NCI-H510A treated with DMSO at 0.1 percent for 48 hours (cell line): ENCODE results near the gene H1-8.

Experiments used
- DNase-seq: peaks from one replicate; lab custom pipeline; 2025; lab: John Stamatoyannopoulos, UW

H1-8 gene

DNA sequence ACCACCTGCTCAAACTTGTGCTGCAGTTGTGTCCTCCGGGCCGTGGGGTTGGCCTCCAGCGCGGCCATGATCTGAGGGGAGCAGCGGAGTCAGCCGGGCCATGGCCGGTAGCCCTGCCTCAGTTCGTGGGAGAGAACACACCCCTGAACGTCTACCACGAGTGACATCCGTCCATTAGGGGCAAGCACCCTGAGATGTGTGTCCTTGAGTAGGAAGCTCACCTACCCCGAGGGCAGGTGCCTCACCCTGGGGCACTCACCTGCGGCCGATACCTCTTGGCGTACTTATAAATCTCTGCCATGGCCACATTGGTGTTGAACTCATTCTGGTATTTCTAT, 13.4 kb downstream of the H1-8 start:
- DNase-seq = no peak

DNA sequence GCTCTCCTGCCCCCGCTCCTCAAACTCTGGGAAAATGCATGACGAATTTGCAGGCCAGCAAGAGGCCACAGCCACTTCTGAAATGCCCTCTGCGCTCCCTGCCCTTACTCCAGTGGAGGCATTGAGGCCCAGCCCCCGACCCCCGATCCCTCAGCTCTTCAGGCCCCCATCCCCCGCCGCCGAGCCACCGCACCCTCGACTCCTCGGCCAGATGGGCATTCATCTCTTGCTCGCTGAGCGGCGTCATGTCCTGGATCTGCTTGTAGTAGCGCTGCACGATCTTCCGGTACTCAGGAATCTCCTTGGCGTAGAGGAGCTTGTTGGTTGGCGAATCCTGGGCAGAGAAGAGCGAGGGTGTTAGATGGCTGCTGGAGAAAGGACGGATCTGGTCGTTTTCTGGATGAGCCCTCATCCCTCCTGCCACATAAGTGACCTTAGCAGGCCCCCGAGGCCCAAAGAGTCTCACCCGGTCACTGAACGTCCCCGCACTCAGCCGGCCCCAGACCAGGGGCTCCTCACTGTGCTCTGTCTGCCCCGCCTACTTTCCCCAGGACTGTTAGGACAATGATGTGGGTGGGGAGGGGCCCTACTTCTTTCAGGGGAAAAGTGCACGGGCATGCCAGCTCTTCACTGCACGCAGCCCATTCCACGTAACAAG, 14.0 kb downstream of the H1-8 start:
- no peak for DNase-seq

DNA sequence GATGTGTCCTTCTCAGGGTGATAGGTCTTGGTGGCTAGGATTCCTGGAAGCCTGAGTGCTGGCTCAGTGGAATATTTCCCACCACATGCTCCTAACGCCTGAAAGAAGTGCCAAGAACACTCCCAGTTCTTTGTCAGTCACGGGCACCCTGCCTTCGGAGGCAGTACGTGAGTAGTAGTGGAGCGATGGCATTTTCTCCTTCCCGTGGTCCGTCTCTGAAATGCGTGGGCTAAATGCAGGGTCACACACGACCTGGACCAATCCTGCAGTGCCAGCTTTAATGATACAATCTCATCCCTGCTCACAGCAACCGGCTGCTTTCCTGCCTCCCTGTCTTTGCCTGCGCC, 14.5 kb downstream of the H1-8 start:
- DNase-seq = no peak

DNA sequence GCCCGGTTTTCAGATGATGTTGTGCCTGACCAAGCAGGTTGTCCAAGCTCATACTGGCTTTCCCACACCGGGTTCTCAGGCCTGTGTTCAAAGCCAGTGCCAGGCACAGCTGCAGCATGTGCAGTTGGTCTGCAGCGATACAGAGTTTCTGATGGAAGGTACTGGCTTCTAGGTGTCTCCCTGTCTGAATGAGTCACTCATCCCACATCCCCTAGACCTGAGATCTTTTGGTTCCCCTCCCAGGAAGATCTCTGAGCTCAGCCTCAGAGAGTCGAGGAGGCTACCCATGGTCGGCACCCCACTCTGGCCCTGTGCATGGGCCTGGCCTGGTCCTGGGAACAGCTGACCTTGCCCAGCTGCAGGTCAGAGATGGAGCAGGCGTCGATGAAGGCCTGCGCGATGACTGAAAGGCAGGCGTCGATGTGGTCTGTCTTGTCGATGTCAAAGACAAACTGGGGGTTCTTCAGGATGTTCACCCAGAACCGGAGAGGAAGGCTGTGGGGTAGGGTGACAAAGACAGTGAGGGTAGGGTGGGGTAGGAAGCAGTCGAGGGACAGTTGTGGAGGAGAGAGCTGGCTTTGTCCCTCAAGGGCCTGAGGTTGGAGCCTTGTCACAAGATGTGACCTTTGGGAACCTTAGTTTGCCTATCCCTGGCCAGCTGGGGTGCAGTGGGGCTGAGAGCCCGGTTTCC, 15.3 kb downstream of the H1-8 start:
- no peak for DNase-seq

DNA sequence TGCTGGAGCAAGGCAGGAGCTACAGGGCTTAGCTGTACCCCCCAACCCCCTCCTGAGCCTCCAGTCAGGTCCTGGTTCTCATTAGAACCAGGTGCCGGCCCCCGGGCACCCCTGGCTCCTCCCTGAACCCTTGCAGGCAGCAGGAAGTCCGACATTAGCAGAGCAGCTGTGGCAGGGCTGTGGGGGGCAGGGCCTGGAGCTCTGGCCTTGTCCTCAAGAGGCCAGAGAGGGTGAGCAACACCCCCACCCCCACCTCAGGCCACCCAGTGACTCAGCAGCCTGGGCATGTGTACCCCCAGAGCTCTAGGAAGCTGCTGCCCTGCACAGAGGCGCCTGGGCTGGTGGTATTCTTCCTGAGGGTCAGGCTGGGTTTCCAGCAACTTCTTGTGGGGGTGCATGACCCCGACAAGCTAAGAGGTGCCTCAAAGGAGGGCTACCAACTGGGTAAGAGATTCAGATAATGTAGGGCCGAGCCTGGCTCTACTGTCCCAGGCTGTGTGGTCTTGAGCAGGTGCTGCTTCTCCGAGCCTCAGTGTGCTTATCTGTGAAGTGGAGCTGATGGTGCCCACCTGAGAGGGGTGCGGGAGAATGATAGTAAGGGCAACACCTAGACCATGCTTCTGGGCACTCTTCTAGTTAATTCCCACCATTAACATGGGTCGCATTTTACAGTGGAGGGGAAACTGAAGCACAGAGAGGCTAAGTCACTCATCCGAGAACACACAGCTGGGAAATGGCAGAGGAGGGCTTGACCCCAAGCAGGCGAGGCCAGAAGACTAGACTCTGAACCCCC, 16.0 kb downstream of the H1-8 start:
- no peak for DNase-seq

DNA sequence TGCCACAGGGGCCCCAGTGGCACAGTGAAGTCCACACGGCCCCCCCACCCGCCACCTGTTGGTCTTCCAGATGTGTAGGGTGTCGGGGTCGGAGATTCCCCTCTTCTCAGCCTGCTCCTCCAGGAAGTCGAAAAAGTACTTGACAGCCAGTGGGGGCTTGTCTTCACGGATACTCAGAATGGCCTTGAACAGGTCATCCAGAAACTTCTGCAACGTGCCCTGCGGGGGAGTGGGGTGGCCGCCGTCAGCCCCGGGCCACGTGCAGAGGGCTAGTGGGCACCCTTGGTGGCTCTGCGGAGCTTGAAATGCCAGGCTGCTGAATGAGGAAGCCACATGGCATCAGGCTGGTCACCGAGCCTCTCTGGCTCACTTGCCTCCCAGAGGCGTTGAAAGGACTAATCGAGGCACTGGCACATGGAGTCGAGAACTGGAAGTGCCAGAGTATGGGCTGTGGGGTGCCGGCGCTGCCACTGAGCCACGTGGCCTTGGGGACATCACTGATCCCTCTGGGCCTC, 16.6 kb downstream of the H1-8 start:
- DNase-seq = no peak

DNA sequence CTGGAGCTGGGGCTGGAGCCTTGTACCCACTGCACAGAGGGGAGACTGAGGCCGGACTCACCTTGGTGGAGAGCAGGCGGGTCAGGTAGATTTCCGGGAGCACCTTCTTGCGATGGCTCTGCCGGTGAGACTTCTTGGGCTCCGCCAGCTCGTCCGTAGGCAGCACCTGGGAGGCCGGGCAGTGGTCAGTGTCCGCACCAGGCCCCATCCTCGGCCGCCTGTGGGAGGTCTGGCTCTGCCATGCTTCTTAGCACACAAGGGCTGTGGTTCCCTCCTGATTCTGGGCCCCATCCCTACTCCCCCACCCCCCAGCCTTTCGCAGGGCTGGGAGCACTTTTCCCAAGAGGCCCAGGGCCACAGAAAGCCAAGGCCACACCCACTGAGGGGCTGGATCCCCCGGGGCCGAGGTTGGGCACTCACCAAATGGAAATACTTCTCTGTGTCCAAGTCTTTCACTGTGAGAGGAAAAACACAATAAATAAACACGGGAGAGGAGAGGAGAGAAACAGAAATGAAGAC, 17.4 kb downstream of the H1-8 start:
- DNase-seq = no peak

DNA sequence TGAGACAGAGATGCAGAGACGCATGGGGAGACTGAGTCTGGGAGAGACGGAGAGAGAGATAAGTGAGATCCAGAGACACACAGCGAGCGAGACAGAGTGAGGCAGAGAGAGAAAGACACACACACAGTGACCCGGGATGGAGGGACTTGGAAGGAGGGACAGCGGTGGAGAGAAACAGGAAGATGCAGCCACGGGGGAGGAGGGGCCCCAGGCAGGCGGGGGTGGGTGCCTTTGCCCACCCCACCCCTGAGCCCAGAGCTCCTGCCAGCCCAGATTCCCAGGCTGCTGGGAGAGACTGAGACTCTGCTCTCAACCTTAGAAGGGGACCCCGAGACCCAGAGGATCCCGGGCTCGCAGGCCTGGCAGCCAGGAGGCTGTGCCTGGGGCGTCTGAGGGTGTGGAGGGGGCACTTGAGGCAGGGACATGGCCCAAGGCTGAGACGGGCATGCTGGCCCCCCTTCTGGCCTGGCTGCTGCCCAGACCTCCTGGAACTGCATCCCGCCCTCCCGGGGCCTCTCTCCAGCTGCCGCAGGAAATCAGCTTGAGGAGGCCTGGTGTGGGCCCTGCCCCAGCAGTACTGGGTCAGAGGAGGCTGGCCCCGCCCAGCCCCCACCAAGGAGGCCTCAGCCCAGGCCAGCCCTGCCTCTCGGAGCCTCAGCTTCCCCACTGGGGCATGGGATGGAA, 18.1 kb downstream of the H1-8 start:
- DNase-seq = no peak

DNA sequence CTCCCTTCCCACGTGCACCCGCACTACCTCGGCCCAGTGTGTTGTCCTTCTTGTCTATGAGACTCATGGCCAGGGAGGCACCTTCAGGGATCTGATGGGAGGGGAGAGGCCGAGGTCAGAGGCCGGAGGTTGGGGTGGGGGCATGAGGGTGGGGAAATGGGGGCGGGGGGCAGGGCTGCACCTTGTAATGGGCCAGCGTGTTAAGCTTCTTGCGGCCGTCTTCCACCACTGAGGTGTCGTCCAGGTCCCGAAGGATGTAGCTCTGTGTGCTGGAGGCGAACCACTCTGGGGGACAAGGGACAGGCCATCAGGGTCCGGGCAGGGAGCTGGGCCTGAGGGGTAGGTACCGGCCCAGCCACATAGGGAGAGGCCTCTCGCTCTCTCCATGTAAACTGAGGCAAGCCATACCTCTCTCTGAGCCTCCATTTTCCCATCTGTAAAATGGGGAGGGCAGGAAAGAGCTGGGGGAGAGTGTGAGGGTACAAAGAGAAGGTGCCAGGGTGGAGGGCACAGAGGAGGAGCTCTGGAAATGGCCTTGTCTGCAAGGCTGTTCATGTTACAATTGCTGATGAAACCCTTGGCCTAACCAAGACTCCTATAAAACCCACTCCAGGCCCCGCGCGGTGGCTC, 18.8 kb downstream of the H1-8 start:
- DNase-seq = no peak

DNA sequence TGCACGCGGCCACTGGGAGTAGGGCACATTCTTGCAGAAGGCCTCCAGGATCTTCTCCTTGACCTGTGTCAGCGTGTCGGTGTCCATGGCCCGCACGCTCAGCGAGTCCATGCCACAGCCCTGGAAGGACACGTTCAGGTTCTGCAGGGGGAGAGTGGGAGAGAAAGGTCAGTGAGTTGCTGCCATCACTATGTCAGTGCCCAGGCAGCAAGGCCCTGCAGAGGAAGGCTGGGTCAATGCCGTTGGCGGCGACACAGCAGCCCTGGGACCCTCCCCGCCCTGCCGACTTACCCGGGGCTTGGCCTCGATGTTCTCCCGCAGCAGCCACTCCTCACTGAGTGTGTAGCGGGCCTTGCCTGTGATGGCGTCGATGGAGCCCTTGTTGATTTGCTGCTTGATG, 19.8 kb downstream of the H1-8 start:
- DNase-seq = no peak

DNA sequence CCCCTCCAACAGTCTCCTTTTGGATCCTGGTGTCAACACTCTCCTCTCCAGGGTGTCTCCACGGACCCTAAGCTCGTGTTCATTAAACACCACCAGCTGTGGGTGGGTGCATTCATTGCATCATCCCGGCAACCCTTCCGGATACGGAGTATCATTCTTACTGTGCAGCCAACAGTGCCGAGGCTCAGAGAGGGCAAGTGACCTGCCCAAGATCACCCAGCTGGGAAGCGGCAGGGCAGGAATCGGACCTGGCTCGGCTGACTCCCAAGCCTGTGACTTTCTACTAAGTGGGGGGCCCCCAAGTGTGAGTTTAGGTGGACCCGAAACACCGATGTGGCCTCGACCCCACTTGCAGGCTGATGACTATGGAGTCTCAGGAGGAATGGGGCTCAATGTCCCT, 20.4 kb downstream of the H1-8 start:
- no peak for DNase-seq

DNA sequence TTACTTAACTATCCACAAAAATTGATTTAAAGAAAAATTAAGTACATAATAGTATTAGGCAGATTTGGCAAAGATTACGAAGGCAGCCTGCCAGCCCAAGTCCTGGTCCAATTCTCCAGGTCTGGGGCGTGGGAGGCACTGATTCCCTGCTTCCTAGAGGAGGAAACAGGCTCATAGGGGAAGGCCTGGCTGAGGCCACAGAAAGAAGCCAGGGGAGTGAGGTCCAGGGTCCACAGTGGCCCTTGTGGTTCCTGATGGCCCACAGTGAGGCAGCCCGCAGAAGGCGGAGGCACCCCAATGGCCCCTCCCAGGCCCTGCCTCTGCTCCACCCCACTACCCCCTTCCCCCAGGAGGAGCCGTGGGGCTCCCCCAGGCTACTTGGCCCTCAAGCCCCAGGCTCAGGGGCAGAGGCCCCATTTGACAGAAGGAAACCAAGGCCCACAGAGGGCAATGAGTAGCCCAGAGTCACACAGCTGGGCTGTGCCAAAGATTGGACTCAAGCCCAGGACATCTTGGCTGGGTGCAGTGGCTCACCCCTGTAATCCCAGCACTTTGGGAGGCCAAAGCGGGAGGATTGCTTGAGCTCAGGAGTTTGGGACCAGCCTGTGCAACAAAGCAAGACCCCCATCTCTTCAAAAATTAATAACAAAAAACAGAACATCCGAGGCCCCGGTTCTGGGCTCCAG, 21.0 kb downstream of the H1-8 start:
- DNase-seq = no peak

DNA sequence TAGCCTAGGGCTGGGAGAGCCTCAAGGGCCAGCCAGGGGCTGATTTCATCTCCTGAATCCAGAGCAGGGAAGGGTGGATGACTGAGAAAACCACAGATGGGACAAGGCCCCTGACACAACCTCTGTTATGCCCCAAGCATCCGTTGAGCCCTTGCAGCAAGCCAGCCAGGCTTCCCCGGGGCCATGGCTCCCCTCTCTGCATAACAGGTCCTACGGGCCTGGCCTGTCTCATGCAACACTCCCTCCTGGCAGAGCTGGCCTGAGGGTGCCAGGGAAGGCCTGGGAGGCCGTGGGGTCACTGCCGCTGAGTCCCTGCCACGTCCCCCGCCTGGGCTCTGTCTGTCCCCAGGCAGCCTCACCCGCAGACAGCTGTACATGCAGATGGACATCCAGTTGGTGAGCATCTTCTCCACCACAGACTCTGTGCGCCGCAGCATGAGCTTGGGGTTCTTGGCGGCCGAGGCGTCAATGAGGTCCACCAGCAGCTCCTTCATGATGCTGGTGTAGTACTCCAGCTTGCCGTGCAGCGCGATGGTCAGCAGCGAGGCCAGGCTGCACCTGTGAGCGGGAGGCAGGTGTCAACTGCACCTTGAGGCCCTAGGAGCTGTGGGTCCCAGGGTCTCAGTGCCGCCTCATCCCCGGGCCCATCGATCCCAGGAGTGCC, 22.1 kb downstream of the H1-8 start:
- DNase-seq = no peak

DNA sequence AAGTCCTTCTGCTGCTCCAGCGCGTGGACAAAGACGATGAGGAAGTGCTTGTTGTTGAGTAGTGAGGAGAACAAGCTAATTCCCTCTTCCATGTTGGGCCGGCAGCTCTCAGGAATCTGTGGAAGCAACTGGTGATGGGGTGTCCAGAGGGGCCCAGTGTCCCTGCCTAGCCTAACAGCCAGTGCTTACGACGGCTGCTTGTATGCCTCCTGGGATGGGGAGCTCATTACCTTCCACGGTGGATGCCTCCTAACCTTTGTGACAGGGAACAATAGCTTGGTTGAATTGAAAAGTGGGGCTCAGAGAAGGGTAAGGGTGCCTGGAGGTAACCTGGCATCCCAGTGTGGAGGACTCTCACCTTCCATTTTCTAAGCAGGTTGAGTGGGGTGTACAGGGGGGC, 22.9 kb downstream of the H1-8 start:
- no peak for DNase-seq

DNA sequence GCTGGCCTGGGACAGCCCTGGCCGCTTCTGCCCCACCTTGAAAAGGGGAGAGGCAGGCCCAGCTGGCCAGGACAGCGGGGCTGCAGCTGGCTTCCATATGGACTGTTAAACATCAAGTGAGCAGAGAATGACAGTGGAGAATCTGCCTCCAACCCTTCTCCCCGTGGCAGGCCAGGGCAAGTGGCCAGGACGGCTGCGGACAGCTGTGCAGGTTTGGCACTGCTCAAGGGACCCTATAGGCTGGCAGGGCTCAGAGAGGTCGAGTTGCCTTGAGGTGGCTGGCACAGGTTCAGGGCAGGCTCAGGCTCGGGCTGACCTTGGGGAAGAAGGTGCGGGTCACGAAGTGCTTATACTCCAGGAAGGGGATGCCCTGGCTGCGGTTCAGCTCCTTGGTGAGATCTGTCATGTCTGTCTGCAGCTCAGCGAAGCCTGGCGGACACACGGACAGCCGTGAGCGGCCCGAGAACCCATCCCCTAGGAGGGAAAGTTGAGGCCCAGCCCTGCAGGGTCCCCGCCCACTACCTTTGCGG, 24.3 kb downstream of the H1-8 start:
- no peak for DNase-seq

DNA sequence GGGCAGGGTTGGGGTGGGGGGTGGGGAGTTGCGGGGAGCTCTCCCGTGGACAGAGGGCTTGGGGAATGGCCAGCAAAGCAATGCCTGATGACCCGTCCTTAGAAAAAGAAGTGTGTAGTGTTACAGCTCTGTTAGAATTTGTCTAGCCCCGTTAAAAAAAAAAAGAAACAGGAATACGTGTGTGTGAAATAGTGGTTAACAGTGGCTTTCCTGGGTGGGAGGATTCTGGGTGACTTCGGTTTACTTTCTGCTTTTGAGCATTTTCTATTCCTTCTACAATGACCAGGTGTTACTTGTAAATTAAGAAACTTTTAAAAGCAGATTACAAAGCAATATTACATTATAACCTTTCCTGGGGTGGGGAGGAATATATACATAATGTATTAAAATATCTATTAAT, 25.0 kb downstream of the H1-8 start:
- DNase-seq = no peak

DNA sequence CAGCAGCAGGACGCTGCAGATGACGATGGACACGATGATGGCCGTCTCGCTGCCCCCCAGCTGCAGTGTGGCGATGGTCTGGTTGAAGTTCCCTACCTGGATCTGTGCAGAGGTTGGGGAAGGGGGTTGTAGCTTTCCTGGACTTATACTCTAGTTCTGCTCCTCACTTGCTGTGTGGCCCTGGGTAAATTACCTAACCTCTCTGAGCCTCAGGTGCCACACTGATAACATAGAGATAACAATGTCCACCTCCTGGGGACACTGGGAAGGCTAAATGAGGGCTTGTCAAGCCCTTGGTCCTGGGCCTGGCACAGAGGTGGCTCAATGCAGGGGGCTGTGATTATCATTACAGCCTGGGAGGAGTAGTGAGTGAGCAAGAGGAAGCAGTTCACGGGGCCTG, 26.9 kb downstream of the H1-8 start:
- DNase-seq = no peak

DNA sequence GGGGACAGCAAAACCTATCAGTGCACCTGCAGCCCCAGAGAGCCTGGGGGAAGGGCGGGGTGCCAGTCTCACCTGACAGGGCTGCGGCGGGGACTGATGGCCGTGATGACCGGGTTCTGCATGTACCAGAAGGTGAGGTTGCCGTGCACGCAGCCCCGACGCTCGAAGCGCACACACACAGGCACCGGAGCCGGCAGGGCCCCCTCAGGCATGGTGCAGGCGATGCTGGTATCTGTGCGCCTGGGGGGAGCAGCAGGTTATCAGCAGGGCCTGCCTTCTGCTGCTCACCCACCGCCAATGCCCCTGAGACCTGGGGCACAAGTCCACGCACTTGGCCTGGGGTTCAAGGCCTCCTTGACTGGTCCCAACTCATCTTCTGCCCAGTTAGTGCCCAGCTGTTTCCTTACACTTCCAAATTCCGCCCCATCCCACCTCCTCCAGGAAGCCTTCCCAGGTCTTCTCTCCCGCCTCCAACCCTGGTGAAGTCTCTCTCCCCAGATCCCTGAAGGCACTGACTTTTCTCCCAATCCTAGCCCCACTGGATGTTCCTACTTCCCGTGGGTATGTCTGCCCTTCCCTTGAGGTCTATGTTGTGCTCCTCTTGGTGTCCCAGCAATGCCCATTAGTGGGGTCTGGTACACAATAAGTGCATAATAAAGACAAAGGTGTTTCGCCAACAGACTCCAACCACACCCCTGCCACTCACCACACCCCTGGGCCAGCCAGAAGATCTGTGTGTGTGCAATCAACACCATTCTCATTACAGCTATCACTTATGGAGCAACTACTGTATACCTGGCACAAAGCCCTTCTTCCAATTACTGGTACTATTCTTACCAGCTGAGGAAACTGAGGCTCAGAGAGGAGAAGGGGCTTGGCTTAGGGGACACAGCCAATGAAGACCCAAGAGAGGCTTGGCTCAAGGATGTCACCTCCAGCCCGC, 28.9 kb downstream of the H1-8 start:
- DNase-seq = no peak

DNA sequence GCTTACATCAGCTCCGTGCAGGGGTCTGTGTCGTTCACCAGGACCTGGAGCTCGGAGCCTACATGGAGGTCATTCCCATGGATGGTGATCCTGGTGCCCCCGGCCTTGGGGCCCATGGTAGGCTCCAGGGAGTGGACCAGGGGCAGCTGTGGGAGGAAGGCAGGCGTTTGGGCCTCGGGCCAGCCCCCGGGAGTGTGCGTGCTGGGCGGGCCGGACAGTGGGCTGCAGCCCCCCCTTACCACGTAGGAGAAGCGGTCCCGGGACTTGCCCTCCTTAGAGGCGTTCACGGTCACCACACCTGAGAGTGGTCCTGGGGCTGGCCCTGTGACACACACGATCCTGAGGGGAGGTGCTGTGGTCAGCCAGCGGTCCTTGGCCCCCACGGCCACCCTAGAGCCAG, 29.6 kb downstream of the H1-8 start:
- no peak for DNase-seq
